SU-DHL-6 (cell line): ENCODE data around the gene DPYSL5.

Source experiments
- H2AFZ ChIP-seq: fragments of 200-600 bp; sonication (generic); 2 replicates; pipeline ENCODE4 v1.6.1; 2014; ENCODE audit warnings: low read depth, mild to moderate bottlenecking, moderate library complexity, mixed read lengths, antibody characterized with exemption, low read length; ENCODE audit not compliant: severe bottlenecking
- H3F3A ChIP-seq: fragments of 200-600 bp; shearing (Covaris generic); 2 replicates; pipeline ENCODE4 v1.6.0; 2016; ENCODE audit warnings: antibody characterized with exemption, mild to moderate bottlenecking; ENCODE audit not compliant: insufficient read depth
- H3K27ac ChIP-seq: fragments of 200-600 bp; sonication (generic); 2 replicates; pipeline ENCODE4 v1.5.1; 2016; ENCODE audit warnings: low read depth, mild to moderate bottlenecking, low read length, moderate library complexity, mixed read lengths
- H3K27me3 ChIP-seq: fragments of 200-600 bp; sonication (generic), shearing (Covaris generic); 2 replicates; pipeline ENCODE4 v1.6.0; 2014; ENCODE audit warnings: mild to moderate bottlenecking, low read length
- H3K36me3 ChIP-seq: fragments of 200-600 bp; sonication (generic); 2 replicates; pipeline ENCODE4 v1.6.1; 2014; ENCODE audit warnings: mild to moderate bottlenecking, low read length, mixed read lengths
- H3K4me2 ChIP-seq: fragments of 300-600, 200-600 bp; shearing (Covaris generic), sonication (generic); 2 replicates; pipeline ENCODE4 v1.6.0; 2014; ENCODE audit warnings: low read length, low read depth, mild to moderate bottlenecking; ENCODE audit not compliant: poor library complexity, severe bottlenecking
- H3K4me3 ChIP-seq: fragments of 200-600 bp; sonication (generic); 2 replicates; pipeline ENCODE4 v1.5.1; 2014; ENCODE audit warnings: antibody characterized with exemption, low read length, mild to moderate bottlenecking, mixed read lengths; ENCODE audit not compliant: insufficient read depth, poor library complexity, severe bottlenecking
- H3K79me2 ChIP-seq: fragments of 200-600 bp; sonication (generic); 2 replicates; pipeline ENCODE4 v1.6.1; 2014; ENCODE audit warnings: mild to moderate bottlenecking, low read length, moderate library complexity; ENCODE audit not compliant: insufficient read depth
- H3K9ac ChIP-seq: fragments of 200-600 bp; sonication (generic); 2 replicates; pipeline ENCODE4 v1.7.0; 2014; ENCODE audit warnings: mild to moderate bottlenecking, low read length
- H3K9me2 ChIP-seq: fragments of 200-600 bp; sonication (generic); replicated peaks from 2 replicates; pipeline ENCODE4 v1.6.1; 2014; ENCODE audit warnings: low read length; ENCODE audit not compliant: insufficient read depth
- H3K9me3 ChIP-seq: fragments of 200-600 bp; sonication (generic); 2 replicates; pipeline ENCODE4 v1.6.1; 2014; ENCODE audit warnings: low read length, mixed read lengths; ENCODE audit not compliant: insufficient read depth
- H4K20me1 ChIP-seq: fragments of 200-600 bp; sonication (generic); 2 replicates; pipeline ENCODE4 v1.6.1; 2014; ENCODE audit warnings: low read depth, mild to moderate bottlenecking, antibody characterized with exemption, low read length, moderate library complexity, mixed read lengths
- CTCF ChIP-seq: fragments of 200-600 bp; sonication (generic); IDR thresholded peaks from one replicate; pipeline ENCODE4 v1.5.1; 2017; ENCODE audit warnings: antibody characterized with exemption, mild to moderate bottlenecking, low read length, moderate library complexity; ENCODE audit not compliant: insufficient read depth, poor library complexity, severe bottlenecking
- EZH2phosphoT487 ChIP-seq: fragments of 200-600 bp; sonication (generic), shearing (Covaris generic); conservative IDR thresholded peaks from 2 replicates; pipeline ENCODE4 v1.6.1; 2018; ENCODE audit warnings: mild to moderate bottlenecking, antibody characterized with exemption, low read length, moderate library complexity, mixed read lengths

Gene DPYSL5

GRCh38 chr2:26894136-26894535 is 46.2 kb downstream of the DPYSL5 start:
- Histone ChIP-seq H3K9me2 (no peaks in the 10 kb centered on the region), H3K27ac (no peak overlapping the region), H3K79me2 (no peaks in the 10 kb centered on the region), H3K4me2 (no peak overlapping the region), H4K20me1 (no peaks in the 10 kb centered on the region), H3F3A (no peaks in the 10 kb centered on the region), H2AFZ (no peak overlapping the region), H3K36me3 (no peaks in the 10 kb centered on the region), H3K27me3 (no peaks in the 10 kb centered on the region), H3K4me3 (no peak overlapping the region), H3K9ac (no peak overlapping the region), H3K9me3 (no peaks in the 10 kb centered on the region)
- TF ChIP-seq CTCF (no peak), EZH2phosphoT487 (no peak)

GRCh38 chr2:26897807-26898479 is 50.0 kb downstream of the DPYSL5 start:
- H2AFZ ChIP-seq, result no peak overlapping the region
- H3K9me2 ChIP-seq, result no peaks in the 10 kb centered on the region
- no peak overlapping the region for H3K4me2 ChIP-seq

GRCh38 chr2:26898480-26899078 is 50.6 kb downstream of the DPYSL5 start:
- no peaks in the 10 kb centered on the region for H3K9me3 ChIP-seq

More at GRCh38 chr2:26897807-26898479, 50.0 kb downstream of the DPYSL5 start:
- Histone ChIP-seq H3F3A (no peaks in the 10 kb centered on the region), H3K9me3 (no peaks in the 10 kb centered on the region), H3K27ac (no peak overlapping the region), H4K20me1 (no peaks in the 10 kb centered on the region), H3K27me3 (no peaks in the 10 kb centered on the region), H3K36me3 (no peaks in the 10 kb centered on the region), H3K9ac (no peak overlapping the region), H3K79me2 (no peaks in the 10 kb centered on the region), H3K4me3 (no peak overlapping the region)
- TF ChIP-seq CTCF, result no peak
- TF ChIP-seq EZH2phosphoT487, result no peak

More at GRCh38 chr2:26898480-26899078, 50.6 kb downstream of the DPYSL5 start:
- Histone ChIP-seq H2AFZ (no peak overlapping the region), H3K27me3 (no peaks in the 10 kb centered on the region), H3F3A (no peaks in the 10 kb centered on the region), H3K27ac (no peak overlapping the region), H3K9me2 (no peaks in the 10 kb centered on the region), H3K4me2 (no peak overlapping the region), H3K4me3 (no peak overlapping the region), H3K9ac (no peak overlapping the region), H3K36me3 (no peaks in the 10 kb centered on the region), H3K79me2 (no peaks in the 10 kb centered on the region), H4K20me1 (no peaks in the 10 kb centered on the region)
- no peak for TF ChIP-seq EZH2phosphoT487
- no peak for TF ChIP-seq CTCF
